Liver (tissue), 9 donors: ENCODE results near the gene FLT3LG. TPM values are rescaled to one million over a fixed set of nuclear protein-coding genes. Genes with fewer than 3 reads are reported as not detected.

Experiments
- DNase-seq: peaks from one replicate; pipeline ENCODE4 v3.0.0-alpha.2; 2017; ENCODE audit warnings: low spot score
- H3K27ac ChIP-seq, 2 donors: one replicate each; pipeline ENCODE4 v1.7.0; 2013; ENCODE audit warnings: inconsistent platforms in 2 of 2, low read length in 2 of 2, control low read depth in 1 of 2, low read depth in 1 of 2, mild to moderate bottlenecking in 1 of 2
- H3K27me3 ChIP-seq, 4 donors: one replicate each; pipeline versions ENCODE4 v1.6.1 to v1.7.0; 2013; ENCODE audit warnings: low read length in 3 of 4, inconsistent platforms in 1 of 4, mild to moderate bottlenecking in 1 of 4, moderate library complexity in 1 of 4; ENCODE audit not compliant: control insufficient read depth in 4 of 4, insufficient read depth in 4 of 4
- H3K36me3 ChIP-seq, 4 donors: one replicate each; pipeline versions ENCODE4 v1.6.1 to v1.7.0; 2013; ENCODE audit warnings: low read length in 3 of 4, mild to moderate bottlenecking in 3 of 4, low read depth in 1 of 4, moderate library complexity in 1 of 4; ENCODE audit not compliant: control insufficient read depth in 4 of 4, insufficient read depth in 3 of 4
- H3K4me1 ChIP-seq, 4 donors: one replicate each; pipeline versions ENCODE4 v1.6.1 to v1.7.0; 2013; ENCODE audit warnings: low read length in 3 of 4, mild to moderate bottlenecking in 3 of 4, moderate library complexity in 1 of 4; ENCODE audit not compliant: control insufficient read depth in 4 of 4, insufficient read depth in 4 of 4
- H3K4me3 ChIP-seq, 3 donors: one replicate each; pipeline versions ENCODE4 v1.6.1 to v1.7.0; 2013; ENCODE audit warnings: low read length in 3 of 3, control low read depth in 1 of 3, low read depth in 1 of 3, mild to moderate bottlenecking in 1 of 3
- H3K9ac ChIP-seq, 2 donors: one replicate each; pipeline ENCODE4 v1.7.0; 2013; ENCODE audit warnings: low read length in 2 of 2, mild to moderate bottlenecking in 2 of 2, moderate library complexity in 2 of 2, control low read depth in 1 of 2, low read depth in 1 of 2
- H3K9me3 ChIP-seq, 4 donors: one replicate each; pipeline versions ENCODE4 v1.6.1 to v1.7.0; 2013; ENCODE audit warnings: low read length in 3 of 4; ENCODE audit not compliant: control insufficient read depth in 4 of 4
- EGR1 ChIP-seq, 2 donors: IDR thresholded peaks; 2 replicates each; pipeline ENCODE4 v1.6.1; 2016 to 2018; ENCODE audit warnings: antibody characterized with exemption in 2 of 2, low read depth in 2 of 2
- FOXA1 ChIP-seq: IDR thresholded peaks from 2 replicates; pipeline ENCODE4 v1.6.1; 2016; ENCODE audit warnings: antibody characterized with exemption
- FOXA2 ChIP-seq: IDR thresholded peaks from 2 replicates; pipeline ENCODE4 v1.6.1; 2016; ENCODE audit warnings: antibody characterized with exemption
- GABPA ChIP-seq, 2 donors: IDR thresholded peaks in 1 of 2; conservative IDR thresholded peaks in 1 of 2; 2 replicates each; pipeline ENCODE4 v1.6.1; 2016; ENCODE audit warnings: antibody characterized with exemption in 2 of 2, mild to moderate bottlenecking in 1 of 2, moderate library complexity in 1 of 2
- HNF4A ChIP-seq, 2 donors: conservative IDR thresholded peaks; 2 replicates each; pipeline ENCODE4 v1.6.1; 2016; ENCODE audit warnings: antibody characterized with exemption in 2 of 2, mild to moderate bottlenecking in 2 of 2
- HNF4G ChIP-seq: IDR thresholded peaks from 2 replicates; pipeline ENCODE4 v1.6.1; 2016; ENCODE audit warnings: antibody characterized with exemption
- JUND ChIP-seq, 2 donors: IDR thresholded peaks; 2 replicates each; pipeline ENCODE4 v1.6.1; 2016; ENCODE audit warnings: antibody characterized with exemption in 2 of 2
- RAD21 ChIP-seq, 2 donors: IDR thresholded peaks; 2 replicates each; pipeline ENCODE4 v1.6.1; 2016; ENCODE audit warnings: antibody characterized with exemption in 2 of 2, mild to moderate bottlenecking in 2 of 2
- RXRA ChIP-seq, 2 donors: IDR thresholded peaks; 2 replicates each; pipeline ENCODE4 v1.6.1; 2017 to 2018; ENCODE audit warnings: antibody characterized with exemption in 2 of 2, mild to moderate bottlenecking in 1 of 2
- SP1 ChIP-seq: IDR thresholded peaks from 2 replicates; pipeline ENCODE4 v1.6.1; 2018; ENCODE audit warnings: antibody characterized with exemption, mild to moderate bottlenecking
- TAF1 ChIP-seq: conservative IDR thresholded peaks from 2 replicates; pipeline ENCODE4 v1.6.1; 2016; ENCODE audit warnings: antibody characterized with exemption, mild to moderate bottlenecking
- YY1 ChIP-seq: IDR thresholded peaks from 2 replicates; pipeline ENCODE4 v1.6.1; 2016; ENCODE audit warnings: antibody characterized with exemption, mild to moderate bottlenecking
- WGBS: extraction: QIAGEN DNeasy Blood & Tissue Kit; methylation state at CpG from one replicate; pipeline ENCODE4 v1.1.7; 2013; 5-methylcytosine and 5-hydroxymethylcytosine counted together
- polyA plus RNA-seq, 2 donors: library from polyadenylated mRNA; stranded (reverse) in 1 of 2; unstranded in 1 of 2; fragments of 200-250 nt in 1 of 2; fragments of >200 nt in 1 of 2; fragmentation: Nextera tagmentation in 1 of 2; extraction: Ambion mirVana in 1 of 2; gene quantifications; one replicate each; pipeline versions ENCODE4 v1.2.1 to v1.2.3, GENCODE V29; 2013 to 2015
- total RNA-seq, 2 donors: library from RNA; depleted of rRNA; stranded (reverse); fragments of >200 nt; gene quantifications; one replicate each; pipeline ENCODE4 v1.2.3, GENCODE V29; 2014
- TF ChIP-seq, protein P1 (sequence below): IDR thresholded peaks from 2 replicates; pipeline ENCODE4 v1.6.1; 2016; ENCODE audit warnings: antibody characterized with exemption
- TF ChIP-seq, protein P2 (sequence below): IDR thresholded peaks from 2 replicates; pipeline ENCODE4 v1.6.1; 2016; ENCODE audit warnings: antibody characterized with exemption
- TF ChIP-seq, protein P3 (sequence below): fragments of 150-350 bp; IDR thresholded peaks from 2 replicates; pipeline ENCODE4 v1.5.1; 2017; ENCODE audit warnings: improper control_type of control experiment, low read depth, low read length; ENCODE audit not compliant: missing input control
- donor health status: healthy.
- donor health status: healthy.
- donor health status: healthy.
- donor health status: healthy.
- donor health status: healthy.

The FLT3LG gene
- total and polyA plus RNA-seq, 4 donors, result 0.65 to 4.3 (median 2.2) TPM

DNA sequence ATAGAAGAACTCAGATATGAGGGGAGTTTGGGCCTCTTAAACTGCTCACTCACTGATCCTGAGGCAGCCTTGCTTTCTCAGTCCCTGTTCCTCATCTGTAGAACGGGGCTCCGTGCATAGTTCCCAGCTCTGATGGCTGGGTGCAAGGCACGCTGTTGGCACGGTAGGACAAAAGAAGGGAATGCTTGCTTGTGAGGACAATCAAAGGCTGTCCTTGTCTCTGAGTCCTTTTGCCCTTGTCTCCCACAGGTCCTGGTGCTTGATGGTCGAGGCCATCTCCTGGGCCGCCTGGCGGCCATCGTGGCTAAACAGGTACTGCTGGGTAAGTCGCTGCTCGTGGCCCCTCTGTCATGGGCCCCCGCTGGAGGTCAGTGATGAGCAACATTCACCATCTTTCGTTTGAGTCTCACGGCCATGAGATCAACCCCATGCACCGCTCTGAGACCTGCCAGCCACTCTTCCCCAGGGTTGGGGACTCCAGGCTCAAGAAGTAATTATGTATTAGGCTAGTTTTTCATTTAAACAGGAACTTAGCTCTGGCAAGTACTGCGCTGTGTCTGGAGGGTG lies 15.7 kb downstream of the FLT3LG start:
- 72% methylated on average over 15 of the region's 15 CpGs for WGBS
- Histone ChIP-seq H3K4me1 (peaks cover 0 to 21% (median 16%) of the 10 kb centered on the region in 4 donors), H3K36me3 (peaks cover 15 to 37% (median 33%) of the 10 kb centered on the region in 4 donors), H3K27me3 (no peaks in the 10 kb centered on the region), H3K9ac (no peak overlapping the region), H3K9me3 (no peaks in the 10 kb centered on the region), H3K4me3 (peak overlapping the region in 1 of 3 donors; percentile 98), H3K27ac (no peak overlapping the region)
- no peak for DNase-seq
- TF ChIP-seq JUND (IDR thresholded peaks at IDR 0.05), result no peak

DNA sequence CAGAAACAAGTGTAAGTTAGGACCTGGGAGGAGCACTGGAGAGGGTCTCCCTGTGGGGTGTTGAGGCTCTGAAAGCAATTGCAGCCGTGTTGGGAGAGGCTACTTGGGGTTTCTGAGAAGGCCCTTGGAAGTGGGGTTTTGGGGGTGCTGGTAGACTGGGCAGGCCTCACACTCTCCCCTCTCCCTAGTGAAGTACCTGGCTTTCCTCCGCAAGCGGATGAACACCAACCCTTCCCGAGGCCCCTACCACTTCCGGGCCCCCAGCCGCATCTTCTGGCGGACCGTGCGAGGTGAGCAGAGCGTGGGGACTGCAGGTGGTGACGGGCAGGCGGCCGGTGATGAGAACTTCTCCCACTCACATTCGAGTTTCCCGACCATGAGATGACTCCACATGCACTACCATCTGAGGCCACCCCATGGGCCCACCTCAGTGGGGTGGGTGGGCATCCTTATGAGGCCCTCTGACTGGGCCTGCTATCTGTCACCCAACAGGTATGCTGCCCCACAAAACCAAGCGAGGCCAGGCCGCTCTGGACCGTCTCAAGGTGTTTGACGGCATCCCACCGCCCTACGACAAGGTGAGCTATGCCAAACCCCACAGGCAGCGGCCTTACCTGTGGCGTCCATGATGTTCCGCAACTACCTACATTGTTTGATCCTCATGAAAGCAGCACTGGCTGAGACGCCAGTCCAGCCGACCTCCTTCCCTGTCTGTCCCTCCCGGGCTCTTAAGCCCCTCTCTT lies 16.4 kb downstream of the FLT3LG start:
- Histone ChIP-seq H3K27me3 (no peaks in the 10 kb centered on the region), H3K36me3 (peaks cover 15 to 37% (median 33%) of the 10 kb centered on the region in 4 donors), H3K4me1 (peaks cover 0 to 21% (median 16%) of the 10 kb centered on the region in 4 donors), H3K9ac (no peak overlapping the region), H3K4me3 (no peak overlapping the region), H3K9me3 (no peaks in the 10 kb centered on the region), H3K27ac (no peak overlapping the region)
- TF ChIP-seq FOXA1 (no peak), RAD21 (IDR thresholded peaks at IDR 0.05) (no peak), HNF4A (conservative IDR thresholded peaks at IDR 0.05) (no peak), FOXA2 (no peak), TAF1 (no peak), SP1 (no peak), YY1 (no peak), GABPA (IDR thresholded peaks at IDR 0.05 in 1 of 2, conservative IDR thresholded peaks at IDR 0.05 in 1 of 2) (no peak), RXRA (IDR thresholded peaks at IDR 0.05) (no peak), JUND (IDR thresholded peaks at IDR 0.05) (no peak), HNF4G (no peak), EGR1 (IDR thresholded peaks at IDR 0.05; ENCODE audit: low read depth in 2 of 2) (no peak)
- TF ChIP-seq, protein P1, sequence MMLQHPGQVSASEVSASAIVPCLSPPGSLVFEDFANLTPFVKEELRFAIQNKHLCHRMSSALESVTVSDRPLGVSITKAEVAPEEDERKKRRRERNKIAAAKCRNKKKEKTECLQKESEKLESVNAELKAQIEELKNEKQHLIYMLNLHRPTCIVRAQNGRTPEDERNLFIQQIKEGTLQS, result no peak
- TF ChIP-seq, protein P2, sequence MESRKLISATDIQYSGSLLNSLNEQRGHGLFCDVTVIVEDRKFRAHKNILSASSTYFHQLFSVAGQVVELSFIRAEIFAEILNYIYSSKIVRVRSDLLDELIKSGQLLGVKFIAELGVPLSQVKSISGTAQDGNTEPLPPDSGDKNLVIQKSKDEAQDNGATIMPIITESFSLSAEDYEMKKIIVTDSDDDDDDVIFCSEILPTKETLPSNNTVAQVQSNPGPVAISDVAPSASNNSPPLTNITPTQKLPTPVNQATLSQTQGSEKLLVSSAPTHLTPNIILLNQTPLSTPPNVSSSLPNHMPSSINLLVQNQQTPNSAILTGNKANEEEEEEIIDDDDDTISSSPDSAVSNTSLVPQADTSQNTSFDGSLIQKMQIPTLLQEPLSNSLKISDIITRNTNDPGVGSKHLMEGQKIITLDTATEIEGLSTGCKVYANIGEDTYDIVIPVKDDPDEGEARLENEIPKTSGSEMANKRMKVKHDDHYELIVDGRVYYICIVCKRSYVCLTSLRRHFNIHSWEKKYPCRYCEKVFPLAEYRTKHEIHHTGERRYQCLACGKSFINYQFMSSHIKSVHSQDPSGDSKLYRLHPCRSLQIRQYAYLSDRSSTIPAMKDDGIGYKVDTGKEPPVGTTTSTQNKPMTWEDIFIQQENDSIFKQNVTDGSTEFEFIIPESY, result no peak
- TF ChIP-seq, protein P3, sequence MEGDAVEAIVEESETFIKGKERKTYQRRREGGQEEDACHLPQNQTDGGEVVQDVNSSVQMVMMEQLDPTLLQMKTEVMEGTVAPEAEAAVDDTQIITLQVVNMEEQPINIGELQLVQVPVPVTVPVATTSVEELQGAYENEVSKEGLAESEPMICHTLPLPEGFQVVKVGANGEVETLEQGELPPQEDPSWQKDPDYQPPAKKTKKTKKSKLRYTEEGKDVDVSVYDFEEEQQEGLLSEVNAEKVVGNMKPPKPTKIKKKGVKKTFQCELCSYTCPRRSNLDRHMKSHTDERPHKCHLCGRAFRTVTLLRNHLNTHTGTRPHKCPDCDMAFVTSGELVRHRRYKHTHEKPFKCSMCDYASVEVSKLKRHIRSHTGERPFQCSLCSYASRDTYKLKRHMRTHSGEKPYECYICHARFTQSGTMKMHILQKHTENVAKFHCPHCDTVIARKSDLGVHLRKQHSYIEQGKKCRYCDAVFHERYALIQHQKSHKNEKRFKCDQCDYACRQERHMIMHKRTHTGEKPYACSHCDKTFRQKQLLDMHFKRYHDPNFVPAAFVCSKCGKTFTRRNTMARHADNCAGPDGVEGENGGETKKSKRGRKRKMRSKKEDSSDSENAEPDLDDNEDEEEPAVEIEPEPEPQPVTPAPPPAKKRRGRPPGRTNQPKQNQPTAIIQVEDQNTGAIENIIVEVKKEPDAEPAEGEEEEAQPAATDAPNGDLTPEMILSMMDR, result no peak
- WGBS, result 91% methylated on average over 27 of the region's 27 CpGs
- no peak for DNase-seq
